ENCODE results near the gene ZNF426. TPM values are rescaled to one million over a fixed set of nuclear protein-coding genes. Genes with fewer than 3 reads are reported as not detected.

Gene ZNF426
- polyA plus RNA-seq, 3 donors = 1.7 to 6.4 (median 4.1) TPM

- no peak overlapping the region for H2AFZ ChIP-seq (ENCODE audit: insufficient read depth, low read depth, low read length, poor library complexity, severe bottlenecking)
These were observed 53.3 kb downstream of the ZNF426 start for GRCh38 chr19:9485140-9485539.

DNA sequence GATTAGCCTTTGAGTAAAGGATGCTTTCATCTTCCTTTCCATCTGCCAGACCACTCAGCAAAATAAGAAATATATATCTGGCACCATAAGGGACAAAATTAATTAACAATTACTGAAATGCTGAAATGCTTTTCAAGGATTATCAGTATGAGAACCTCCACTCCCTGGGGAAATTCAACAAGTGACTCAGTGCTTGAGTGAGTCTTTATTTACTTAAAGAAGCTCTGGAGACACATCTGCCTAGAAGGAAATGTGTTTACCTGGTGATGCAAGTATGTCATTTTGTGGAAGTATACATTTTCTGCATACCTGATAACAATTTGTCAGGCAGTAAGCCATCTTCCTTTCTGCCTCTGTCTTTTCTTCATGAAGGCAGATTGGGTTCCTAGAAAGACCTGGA, 63.5 kb downstream of the ZNF426 start:
- no peaks in the 10 kb centered on the region for H3K36me3 Mint-ChIP-seq
- H3K4me1 ChIP-seq (ENCODE audit: control insufficient read depth in 1 of 2, insufficient read depth in 2 of 2, low read length in 2 of 2) = no peaks in the 10 kb centered on the region
- H3K4me3 ChIP-seq (replicated peaks in 1 of 3; ENCODE audit: low read depth in 2 of 3, low read length in 3 of 3) = no peak overlapping the region
- H3K27me3 ChIP-seq (ENCODE audit: control insufficient read depth in 2 of 2, insufficient read depth in 2 of 2, low read length in 2 of 2) = no peaks in the 10 kb centered on the region
- H3K27ac Mint-ChIP-seq = no peak overlapping the region
- peaks cover 0 to 2% (median 0%) of the 10 kb centered on the region in 3 donors for H3K27me3 Mint-ChIP-seq (ENCODE audit: low read depth in 3 of 3)
- H3K9me3 ChIP-seq (replicated peaks in 1 of 2; ENCODE audit: control insufficient read depth in 1 of 2, insufficient read depth in 1 of 2, low read length in 2 of 2) = peaks cover 37 to 70% of the 10 kb centered on the region in 2 donors
- H3K9me3 Mint-ChIP-seq = peaks cover 29 to 77% (median 60%) of the 10 kb centered on the region in 7 donors
- no peaks in the 10 kb centered on the region for H3K4me1 Mint-ChIP-seq
- no peaks in the 10 kb centered on the region for H4K20me1 ChIP-seq (ENCODE audit: insufficient read depth, low read length)
- H3K4me2 ChIP-seq (replicated peaks; ENCODE audit: extremely low read depth, low read length, poor library complexity, severe bottlenecking) = no peak overlapping the region
- TF ChIP-seq, protein P1, sequence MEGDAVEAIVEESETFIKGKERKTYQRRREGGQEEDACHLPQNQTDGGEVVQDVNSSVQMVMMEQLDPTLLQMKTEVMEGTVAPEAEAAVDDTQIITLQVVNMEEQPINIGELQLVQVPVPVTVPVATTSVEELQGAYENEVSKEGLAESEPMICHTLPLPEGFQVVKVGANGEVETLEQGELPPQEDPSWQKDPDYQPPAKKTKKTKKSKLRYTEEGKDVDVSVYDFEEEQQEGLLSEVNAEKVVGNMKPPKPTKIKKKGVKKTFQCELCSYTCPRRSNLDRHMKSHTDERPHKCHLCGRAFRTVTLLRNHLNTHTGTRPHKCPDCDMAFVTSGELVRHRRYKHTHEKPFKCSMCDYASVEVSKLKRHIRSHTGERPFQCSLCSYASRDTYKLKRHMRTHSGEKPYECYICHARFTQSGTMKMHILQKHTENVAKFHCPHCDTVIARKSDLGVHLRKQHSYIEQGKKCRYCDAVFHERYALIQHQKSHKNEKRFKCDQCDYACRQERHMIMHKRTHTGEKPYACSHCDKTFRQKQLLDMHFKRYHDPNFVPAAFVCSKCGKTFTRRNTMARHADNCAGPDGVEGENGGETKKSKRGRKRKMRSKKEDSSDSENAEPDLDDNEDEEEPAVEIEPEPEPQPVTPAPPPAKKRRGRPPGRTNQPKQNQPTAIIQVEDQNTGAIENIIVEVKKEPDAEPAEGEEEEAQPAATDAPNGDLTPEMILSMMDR (IDR thresholded peaks at IDR 0.05) = no peak
- intact Hi-C loops (cut with micrococcal nuclease) = no loop called here
- H3K4me3 Mint-ChIP-seq = no peak overlapping the region
- no peak overlapping the region for H2AFZ ChIP-seq (ENCODE audit: insufficient read depth, low read depth, low read length, poor library complexity, severe bottlenecking)
- H3K36me3 ChIP-seq (replicated peaks in 1 of 2; ENCODE audit: control insufficient read depth in 1 of 2, insufficient read depth in 2 of 2, low read length in 2 of 2) = no peaks in the 10 kb centered on the region
- no peak for DNase-seq
- H3K9ac ChIP-seq (ENCODE audit: insufficient read depth, low read length, poor library complexity, severe bottlenecking) = no peak overlapping the region
- H3K79me2 ChIP-seq (ENCODE audit: insufficient read depth, low read length) = no peaks in the 10 kb centered on the region
- H3K27ac ChIP-seq (ENCODE audit: low read depth in 1 of 2, low read length in 2 of 2) = no peak overlapping the region

More at GRCh38 chr19:9485140-9485539, 53.3 kb downstream of the ZNF426 start:
- Mint-ChIP-seq H3K27me3 (ENCODE audit: low read depth in 3 of 3) (peaks cover 0 to 1% (median 0%) of the 10 kb centered on the region in 3 donors), H3K4me1 (no peaks in the 10 kb centered on the region), H3K4me3 (no peak overlapping the region), H3K9me3 (peaks cover 34 to 91% (median 78%) of the 10 kb centered on the region in 7 donors), H3K36me3 (no peaks in the 10 kb centered on the region), H3K27ac (no peak overlapping the region)
- intact Hi-C loops (cut with micrococcal nuclease) = no loop called here
- TF ChIP-seq, protein P1 (IDR thresholded peaks at IDR 0.05) = no peak
- peaks cover 59% of the 10 kb centered on the region in 2 donors for H3K9me3 ChIP-seq (replicated peaks in 1 of 2; ENCODE audit: control insufficient read depth in 1 of 2, insufficient read depth in 1 of 2, low read length in 2 of 2)
- no peaks in the 10 kb centered on the region for H3K36me3 ChIP-seq (replicated peaks in 1 of 2; ENCODE audit: control insufficient read depth in 1 of 2, insufficient read depth in 2 of 2, low read length in 2 of 2)
- no peak overlapping the region for H3K4me2 ChIP-seq (replicated peaks; ENCODE audit: extremely low read depth, low read length, poor library complexity, severe bottlenecking)
- no peak overlapping the region for H3K27ac ChIP-seq (ENCODE audit: low read depth in 1 of 2, low read length in 2 of 2)
- DNase-seq = no peak
- WGBS (ENCODE audit: insufficient coverage) = no CpG with 5 or more reads among the region's 2 CpGs
- no peak overlapping the region for H3K9ac ChIP-seq (ENCODE audit: insufficient read depth, low read length, poor library complexity, severe bottlenecking)
- no peaks in the 10 kb centered on the region for H4K20me1 ChIP-seq (ENCODE audit: insufficient read depth, low read length)
- H3K4me3 ChIP-seq (replicated peaks in 1 of 3; ENCODE audit: low read depth in 2 of 3, low read length in 3 of 3) = no peak overlapping the region
- no peaks in the 10 kb centered on the region for H3K4me1 ChIP-seq (ENCODE audit: control insufficient read depth in 1 of 2, insufficient read depth in 2 of 2, low read length in 2 of 2)
- no peaks in the 10 kb centered on the region for H3K27me3 ChIP-seq (ENCODE audit: control insufficient read depth in 2 of 2, insufficient read depth in 2 of 2, low read length in 2 of 2)
- no peaks in the 10 kb centered on the region for H3K79me2 ChIP-seq (ENCODE audit: insufficient read depth, low read length)

Other genes with a start within 250 kb of the ZNF426 start
- 10 to 100 TPM in 1 of 3 donors, 1 to 10 TPM in 2; 3.4 to 18.5 (median 5.6) TPM for gene ZNF699, start 228.8 kb downstream of the ZNF426 start, polyA plus RNA-seq
- gene ZNF559, start 214.5 kb downstream of the ZNF426 start, polyA plus RNA-seq = 10 to 100 TPM in 1 of 3 donors, 1 to 10 TPM in 2; 9.0 to 16.0 (median 9.1) TPM
- under 1 TPM in 2 of 3 donors, not detected in 1; 0.22 to 0.51 TPM for gene ZNF177, start 175.6 kb downstream of the ZNF426 start, polyA plus RNA-seq
- gene ZNF266, start 103.1 kb downstream of the ZNF426 start, polyA plus RNA-seq = 10 to 100 TPM in 1 of 3 donors, 1 to 10 TPM in 2; 5.1 to 33.3 (median 8.5) TPM
- not detected for gene ZNF560, start 40.0 kb downstream of the ZNF426 start, polyA plus RNA-seq
- 1 to 10 TPM; 1.5 to 7.2 (median 3.8) TPM for gene ZNF121, start 45.9 kb upstream of the ZNF426 start, polyA plus RNA-seq
- gene ZNF561, start 82.6 kb upstream of the ZNF426 start, polyA plus RNA-seq = 10 to 100 TPM; 11.0 to 14.3 (median 12.5) TPM
- gene ZNF562, start 136.5 kb upstream of the ZNF426 start, polyA plus RNA-seq = 1 to 10 TPM; 3.3 to 7.9 (median 5.1) TPM
- 1 to 10 TPM; 2.5 to 6.9 (median 6.5) TPM for gene ZNF846, start 230.1 kb upstream of the ZNF426 start, polyA plus RNA-seq